HepG2 (cell line): ENCODE results near the gene PEX14. TPM values are rescaled to one million over a fixed set of nuclear protein-coding genes. Genes with fewer than 3 reads are reported as not detected.

Experiments
- EP300 ChIP-seq, 3 experiments: sonication (generic) in 1 of 3; formaldehyde crosslinking in 1 of 3; IDR thresholded peaks; 2 replicates each; pipeline versions ENCODE4 v1.5.1 to v1.6.1; 2011 to 2020; ENCODE audit warnings: low read depth in 2 of 3, low read length in 2 of 3, borderline replicate concordance in 1 of 3, improper control_type of control experiment in 1 of 3, mild to moderate bottlenecking in 1 of 3, missing genetic modification reagents in 1 of 3, moderate library complexity in 1 of 3
- GTF2F1 ChIP-seq: fragments of 150-350 bp; IDR thresholded peaks from 2 replicates; pipeline ENCODE4 v1.6.1; 2014; ENCODE audit warnings: low read length
- HIC2 ChIP-seq: sonication (generic); formaldehyde crosslinking; IDR thresholded peaks from 2 replicates; pipeline ENCODE4 v1.9.0; 2022; ENCODE audit warnings: low read depth, missing genetic modification reagents
- IKZF4 ChIP-seq: sonication (generic); formaldehyde crosslinking; IDR thresholded peaks from 2 replicates; pipeline ENCODE4 v1.5.1; 2020; ENCODE audit warnings: borderline replicate concordance, mild to moderate bottlenecking, low read depth, missing genetic modification reagents; ENCODE audit errors: not compliant biosample characterization
- KLF12 ChIP-seq: sonication (generic); formaldehyde crosslinking; IDR thresholded peaks from 2 replicates; pipeline ENCODE4 v1.4.0; 2020; ENCODE audit warnings: missing genetic modification reagents, borderline replicate concordance
- NFKB2 ChIP-seq: sonication (generic); formaldehyde crosslinking; IDR thresholded peaks from 2 replicates; pipeline ENCODE4 v1.4.0; 2020; ENCODE audit warnings: missing genetic modification reagents, borderline replicate concordance
- PCBP1 ChIP-seq: fragments of 200-400 bp; formaldehyde crosslinking; IDR thresholded peaks from 2 replicates; pipeline ENCODE4 v1.6.1; 2017; ENCODE audit warnings: mild to moderate bottlenecking, low read depth, low read length, borderline replicate concordance
- ZBTB38 ChIP-seq: sonication (generic); formaldehyde crosslinking; IDR thresholded peaks from 2 replicates; pipeline ENCODE4 v1.5.1; 2020; ENCODE audit warnings: mild to moderate bottlenecking, missing genetic modification reagents
- ZMAT3 ChIP-seq: sonication (generic); formaldehyde crosslinking; conservative IDR thresholded peaks from 2 replicates; pipeline ENCODE4 v1.7.0; 2021; ENCODE audit warnings: missing genetic modification reagents
- ZNF10 ChIP-seq: sonication (generic); formaldehyde crosslinking; IDR thresholded peaks from 2 replicates; pipeline ENCODE4 v1.4.0; 2020; ENCODE audit warnings: mild to moderate bottlenecking, low read depth, missing genetic modification reagents, borderline replicate concordance
- ZNF224 ChIP-seq: sonication (generic); formaldehyde crosslinking; IDR thresholded peaks from 2 replicates; pipeline ENCODE4 v1.5.0; 2020; ENCODE audit warnings: mild to moderate bottlenecking, missing genetic modification reagents
- ZNF292 ChIP-seq: sonication (generic); formaldehyde crosslinking; IDR thresholded peaks from 2 replicates; pipeline ENCODE4 v1.8.1; 2022; ENCODE audit warnings: mild to moderate bottlenecking, low read depth, missing genetic modification reagents, borderline replicate concordance
- ZNF331 ChIP-seq: sonication (generic); formaldehyde crosslinking; IDR thresholded peaks from 2 replicates; pipeline ENCODE4 v1.4.0; 2020; ENCODE audit warnings: missing genetic modification reagents
- ZNF530 ChIP-seq: sonication (generic); formaldehyde crosslinking; IDR thresholded peaks from 2 replicates; pipeline ENCODE4 v1.5.0; 2020; ENCODE audit warnings: low read depth, mild to moderate bottlenecking, missing genetic modification reagents
- ZNF546 ChIP-seq: sonication (generic); formaldehyde crosslinking; conservative IDR thresholded peaks from 2 replicates; pipeline ENCODE4 v1.8.1; 2023; ENCODE audit warnings: mild to moderate bottlenecking, missing genetic modification reagents
- ZXDC ChIP-seq: sonication (generic); formaldehyde crosslinking; IDR thresholded peaks from 2 replicates; pipeline ENCODE4 v1.5.0; 2020; ENCODE audit warnings: mild to moderate bottlenecking, missing genetic modification reagents
- polyA plus RNA-seq, 8 experiments: library from polyadenylated mRNA; depleted of rRNA in 3 of 8; stranded (reverse) in 7 of 8; unstranded in 1 of 8; fragments of >200 nt; fragmentation: Illumina TruSeq in 4 of 8; extraction: Trizol in 4 of 8; gene quantifications; 2 replicates each; pipeline versions ENCODE4 v1.2.1 to v1.2.3, GENCODE V29; 2011 to 2016; ENCODE audit warnings: low read depth in 4 of 8, missing spikeins in 1 of 8, mixed read lengths in 1 of 8; ENCODE audit not compliant: insufficient read depth in 1 of 8
- total RNA-seq, 5 experiments: library from RNA; depleted of rRNA; stranded (reverse); fragments of >200 nt; fragmentation: Illumina TruSeq; extraction: Trizol; gene quantifications; 2 replicates each; pipeline ENCODE4 v1.2.3, GENCODE V29; 2016; ENCODE audit warnings: low read depth in 1 of 5
- TF ChIP-seq, protein P1 (sequence below): sonication (generic); formaldehyde crosslinking; IDR thresholded peaks from 2 replicates; pipeline ENCODE4 v1.4.0; 2020; ENCODE audit warnings: mild to moderate bottlenecking, missing genetic modification reagents
- TF ChIP-seq, protein P2 (sequence below): sonication (generic); formaldehyde crosslinking; IDR thresholded peaks from 2 replicates; pipeline ENCODE4 v1.5.0; 2020; ENCODE audit warnings: mild to moderate bottlenecking, missing genetic modification reagents
- TF ChIP-seq, protein P3 (sequence below): sonication (generic); formaldehyde crosslinking; conservative IDR thresholded peaks from 2 replicates; pipeline ENCODE4 v1.4.0; 2020; ENCODE audit warnings: missing genetic modification reagents

Gene PEX14
- total and polyA plus RNA-seq, 2 of the 13 experiments (the other 11 are each of a cell fraction or from before 2014, with no cell fraction given): 6.5 to 9.9 TPM

DNA sequence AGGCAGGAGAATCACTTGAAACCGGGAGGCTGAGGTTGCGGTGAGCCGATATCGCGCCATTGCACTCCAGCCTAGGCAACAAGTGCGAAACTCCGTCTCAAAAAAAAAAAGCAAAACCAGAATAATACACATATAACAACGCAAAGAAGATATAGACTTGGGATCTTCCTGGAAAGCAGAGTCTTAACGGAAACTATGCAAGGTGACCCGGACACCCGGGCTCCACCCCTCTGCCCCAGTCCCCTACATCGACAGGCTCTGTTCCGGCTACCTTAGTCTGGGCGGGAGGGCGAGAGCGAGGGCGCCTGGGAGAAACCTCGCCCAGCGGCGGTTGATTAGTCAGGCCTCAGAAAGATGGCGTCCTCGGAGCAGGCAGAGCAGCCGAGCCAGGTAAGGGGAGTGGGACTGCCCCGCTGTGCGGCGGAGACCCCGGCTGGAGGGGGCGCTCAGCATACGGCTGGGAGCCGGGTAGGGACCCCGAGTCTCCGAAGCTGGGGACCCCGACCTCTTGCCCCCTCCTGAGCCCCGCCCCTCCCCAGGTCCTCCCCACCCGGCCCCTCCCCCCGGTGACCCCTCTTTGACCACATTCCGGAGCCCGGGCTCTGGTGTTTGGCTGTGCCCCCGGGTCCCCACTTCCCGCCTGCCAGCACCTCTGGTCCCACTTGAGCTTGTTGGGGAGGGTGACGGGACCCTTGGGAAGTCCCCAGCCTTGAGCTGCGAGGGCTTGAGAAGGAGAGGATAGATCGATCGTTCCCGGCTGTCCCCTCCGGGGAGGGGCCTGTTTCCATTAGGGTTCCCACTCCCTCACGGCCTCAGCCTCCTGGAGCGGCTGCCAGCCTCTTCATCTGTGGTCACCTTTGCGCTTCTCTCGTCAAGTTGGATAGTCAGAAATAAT is at the start of gene PEX14 (continued):
- no peak for TF ChIP-seq ZNF292 (CRISPR knock-in tag)
- TF ChIP-seq, protein P1, sequence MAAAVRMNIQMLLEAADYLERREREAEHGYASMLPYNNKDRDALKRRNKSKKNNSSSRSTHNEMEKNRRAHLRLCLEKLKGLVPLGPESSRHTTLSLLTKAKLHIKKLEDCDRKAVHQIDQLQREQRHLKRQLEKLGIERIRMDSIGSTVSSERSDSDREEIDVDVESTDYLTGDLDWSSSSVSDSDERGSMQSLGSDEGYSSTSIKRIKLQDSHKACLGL (CRISPR knock-in tag): 0 out of 2 replicates have a peak, but pooled peaks have one; percentile 29
- TF ChIP-seq ZNF224 (CRISPR knock-in tag): no peak
- TF ChIP-seq, protein P2, sequence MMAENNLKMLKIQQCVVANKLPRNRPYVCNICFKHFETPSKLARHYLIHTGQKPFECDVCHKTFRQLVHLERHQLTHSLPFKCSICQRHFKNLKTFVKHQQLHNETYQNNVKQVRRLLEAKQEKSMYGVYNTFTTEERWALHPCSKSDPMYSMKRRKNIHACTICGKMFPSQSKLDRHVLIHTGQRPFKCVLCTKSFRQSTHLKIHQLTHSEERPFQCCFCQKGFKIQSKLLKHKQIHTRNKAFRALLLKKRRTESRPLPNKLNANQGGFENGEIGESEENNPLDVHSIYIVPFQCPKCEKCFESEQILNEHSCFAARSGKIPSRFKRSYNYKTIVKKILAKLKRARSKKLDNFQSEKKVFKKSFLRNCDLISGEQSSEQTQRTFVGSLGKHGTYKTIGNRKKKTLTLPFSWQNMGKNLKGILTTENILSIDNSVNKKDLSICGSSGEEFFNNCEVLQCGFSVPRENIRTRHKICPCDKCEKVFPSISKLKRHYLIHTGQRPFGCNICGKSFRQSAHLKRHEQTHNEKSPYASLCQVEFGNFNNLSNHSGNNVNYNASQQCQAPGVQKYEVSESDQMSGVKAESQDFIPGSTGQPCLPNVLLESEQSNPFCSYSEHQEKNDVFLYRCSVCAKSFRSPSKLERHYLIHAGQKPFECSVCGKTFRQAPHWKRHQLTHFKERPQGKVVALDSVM (CRISPR knock-in tag): peak; percentile 77; the same call in 1 of the 2 replicates
- TF ChIP-seq HIC2: no peak
- no peak for TF ChIP-seq ZNF10 (CRISPR knock-in tag)
- peak; percentile 98 for TF ChIP-seq ZBTB38
- TF ChIP-seq ZXDC: no peak
- TF ChIP-seq ZNF546 (CRISPR knock-in tag): no peak
- no peak for TF ChIP-seq ZMAT3
- peak; percentile 86; the same call in 1 of the 2 replicates for TF ChIP-seq PCBP1
- TF ChIP-seq ZNF331 (CRISPR knock-in tag): peak; percentile 46; the same call in 1 of the 2 replicates
- no peak for TF ChIP-seq ZNF530 (CRISPR knock-in tag)
- no peak for TF ChIP-seq IKZF4 (CRISPR knock-in tag)
- TF ChIP-seq NFKB2 (CRISPR knock-in tag): peak; percentile 74; the same call in 1 of the 2 replicates
- TF ChIP-seq EP300 (IDR thresholded peaks at IDR 0.05; ENCODE audit: low read depth in 2 of 2, low read length in 2 of 2): no peak; a peak in 1 of 4 replicates
- TF ChIP-seq EP300 (CRISPR knock-in tag; IDR thresholded peaks at IDR 0.05; ENCODE audit: borderline replicate concordance): no peak
- TF ChIP-seq GTF2F1: no peak
- TF ChIP-seq, protein P3, sequence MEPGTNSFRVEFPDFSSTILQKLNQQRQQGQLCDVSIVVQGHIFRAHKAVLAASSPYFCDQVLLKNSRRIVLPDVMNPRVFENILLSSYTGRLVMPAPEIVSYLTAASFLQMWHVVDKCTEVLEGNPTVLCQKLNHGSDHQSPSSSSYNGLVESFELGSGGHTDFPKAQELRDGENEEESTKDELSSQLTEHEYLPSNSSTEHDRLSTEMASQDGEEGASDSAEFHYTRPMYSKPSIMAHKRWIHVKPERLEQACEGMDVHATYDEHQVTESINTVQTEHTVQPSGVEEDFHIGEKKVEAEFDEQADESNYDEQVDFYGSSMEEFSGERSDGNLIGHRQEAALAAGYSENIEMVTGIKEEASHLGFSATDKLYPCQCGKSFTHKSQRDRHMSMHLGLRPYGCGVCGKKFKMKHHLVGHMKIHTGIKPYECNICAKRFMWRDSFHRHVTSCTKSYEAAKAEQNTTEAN (CRISPR knock-in tag): no peak
- TF ChIP-seq KLF12: peak; percentile 81; the same call in 1 of the 2 replicates
